Measurements from ENCODE around the gene EDNRA.

The EDNRA gene

GRCh38 chr4:147586637-147587036 is 105.7 kb downstream of the EDNRA start:
- DNase-seq (ENCODE audit: low read depth in 2 of 2, low spot score in 1 of 2) = no peak

GRCh38 chr4:147587041-147587440 is 106.1 kb downstream of the EDNRA start:
- DNase-seq (ENCODE audit: low read depth in 2 of 2, low spot score in 1 of 2) = no peak

- DNase-seq (ENCODE audit: low read depth in 2 of 2, low spot score in 1 of 2) = no peak
Observed at GRCh38 chr4:147589586-147589985, 108.7 kb downstream of the EDNRA start.

GRCh38 chr4:147590249-147590920 is 109.5 kb downstream of the EDNRA start:
- no peak for DNase-seq (ENCODE audit: low read depth in 2 of 2, low spot score in 1 of 2)

GRCh38 chr4:147591106-147591505 is 110.2 kb downstream of the EDNRA start:
- DNase-seq (ENCODE audit: low read depth in 2 of 2, low spot score in 1 of 2) = no peak

DNA sequence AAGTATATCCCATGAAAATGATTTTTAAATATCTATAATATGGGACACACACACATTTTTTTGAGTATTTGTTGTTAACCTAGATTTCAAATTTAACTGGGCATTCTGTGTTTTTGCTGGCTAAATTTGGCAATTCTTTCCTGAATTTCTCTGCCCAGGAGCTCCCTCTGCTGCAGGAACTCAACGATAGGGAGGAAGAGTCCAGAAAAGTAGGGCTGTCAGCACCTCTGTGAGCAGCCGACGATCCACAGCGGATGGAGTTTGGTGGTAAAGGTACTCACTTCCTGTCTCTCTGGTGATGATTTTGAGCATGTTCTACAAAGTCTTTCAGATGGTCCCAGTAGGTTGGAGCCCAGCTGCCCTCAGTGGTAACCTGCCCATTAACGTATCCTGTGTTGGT is 113.2 kb downstream of the EDNRA start:
- no peak for DNase-seq (ENCODE audit: low read depth in 2 of 2, low spot score in 1 of 2)
